ENCODE measurements around the gene TSHZ1.

- TF ChIP-seq POLR2A (IDR thresholded peaks at IDR 0.05), result no peak
- TF ChIP-seq CTCF (IDR thresholded peaks at IDR 0.05), result no peak
These were observed 111.6 kb downstream of the TSHZ1 start for GRCh38 chr18:75322206-75322605.

Data from esophagus squamous epithelium (tissue), 4 donors.